Gastrocnemius medialis (tissue), 4 donors: ENCODE measurements around the gene TMUB1.

Experiments
- CTCF ChIP-seq, 5 experiments: fragments of 450-650 bp in 3 of 5; fragments of 200-600 bp in 2 of 5; sonication (generic) in 2 of 5; IDR thresholded peaks in 4 of 5; conservative IDR thresholded peaks in 1 of 5; 1 replicate in 4 of 5; 2 replicates in 1 of 5; pipeline ENCODE4 v1.5.1; 2016 to 2019; ENCODE audit warnings: antibody characterized with exemption in 5 of 5, mild to moderate bottlenecking in 3 of 5, moderate library complexity in 3 of 5
- POLR2A ChIP-seq, 2 donors: fragments of 450-650 bp; IDR thresholded peaks; one replicate each; pipeline ENCODE4 v1.6.1; 2017; ENCODE audit warnings: antibody characterized with exemption in 2 of 2, mild to moderate bottlenecking in 2 of 2, moderate library complexity in 2 of 2

- TF ChIP-seq CTCF (IDR thresholded peaks at IDR 0.05 in 4 of 5, conservative IDR thresholded peaks at IDR 0.05 in 1 of 5) (no peak), POLR2A (IDR thresholded peaks at IDR 0.05) (no peak)
Measured at GRCh38 chr7:151093748-151094147, 10.5 kb upstream of the TMUB1 start.
